GM21825 (cell line): ENCODE measurements around the gene SLC44A2.

Experiments used
- ATAC-seq: cut with Tn5 transposase; IDR thresholded peaks from one replicate; pipeline ENCODE4 v1.9.1; 2021; ENCODE audit warnings: mild to moderate bottlenecking, moderate library complexity; ENCODE audit not compliant: unreplicated experiment

Gene SLC44A2

DNA sequence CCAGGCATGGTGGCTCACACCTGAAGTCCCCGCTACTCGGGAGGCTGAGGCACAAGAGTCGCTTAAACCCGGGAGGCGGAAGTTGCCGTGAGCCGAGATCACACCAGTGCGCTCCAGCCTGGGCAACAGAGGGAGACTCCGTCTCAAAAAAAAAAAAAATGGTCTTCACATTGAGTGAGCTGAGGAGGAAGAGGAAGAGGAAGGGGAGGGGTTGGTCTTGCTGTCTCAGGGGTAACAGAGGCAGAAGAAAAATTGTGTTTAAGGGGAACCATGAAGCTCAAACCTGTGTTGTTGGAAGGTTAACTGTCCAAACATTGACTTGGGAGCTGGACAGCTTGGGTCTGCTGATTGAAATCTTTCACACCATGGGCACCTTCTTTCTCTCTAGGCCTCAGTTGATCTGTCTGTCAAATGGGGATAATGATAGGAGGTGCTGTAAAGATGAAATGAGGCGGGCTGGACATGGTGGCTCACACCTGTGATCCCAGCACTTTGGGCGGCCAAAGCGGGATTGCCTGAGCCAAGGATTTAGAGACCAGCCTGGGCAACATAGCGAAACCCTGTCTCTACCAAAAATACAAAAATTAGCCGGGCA is 9.8 kb upstream of the SLC44A2 start:
- no peak for ATAC-seq

- no peak for ATAC-seq
These were observed 7.8 kb upstream of the SLC44A2 start for GRCh38 chr19:10617409-10618121.

DNA sequence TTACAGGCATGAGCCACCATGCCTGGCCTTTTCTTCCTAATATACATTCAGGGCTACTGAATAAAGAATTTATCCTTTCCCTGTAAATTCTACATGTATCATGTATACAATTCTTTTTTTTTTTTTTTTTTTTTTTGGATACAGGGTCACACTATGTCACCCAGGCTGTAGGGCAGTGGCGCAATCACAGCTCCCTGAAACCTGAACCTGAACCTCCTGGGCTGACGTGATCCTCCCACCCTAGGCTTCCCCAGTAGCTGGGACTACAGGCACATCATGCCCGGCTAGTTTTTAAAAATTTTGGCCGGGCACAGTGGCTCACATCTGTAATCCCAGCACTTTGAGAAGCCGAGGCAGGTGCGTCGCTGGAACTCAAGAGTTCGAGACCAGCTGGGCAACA is 6.5 kb upstream of the SLC44A2 start:
- ATAC-seq, result no peak

DNA sequence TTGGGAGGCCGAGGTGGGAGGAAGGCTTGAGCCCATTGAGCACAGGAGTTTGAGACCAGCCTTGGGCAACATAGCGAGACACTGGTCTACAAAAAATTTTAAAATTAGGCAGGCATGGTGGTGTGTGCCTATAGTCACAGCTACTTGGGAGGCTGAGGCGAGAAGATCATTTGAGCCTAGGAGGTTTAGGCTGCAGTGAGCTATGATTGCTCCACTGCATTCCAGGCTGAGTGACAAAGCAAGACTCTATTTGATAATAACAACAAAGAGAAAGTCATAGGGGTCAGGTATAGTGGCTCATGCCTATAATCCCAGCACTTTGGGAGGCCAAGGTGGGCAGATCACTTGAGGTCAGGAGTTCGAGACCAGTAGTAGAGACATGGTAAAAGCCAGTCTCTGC is 4.6 kb upstream of the SLC44A2 start:
- no peak for ATAC-seq

DNA sequence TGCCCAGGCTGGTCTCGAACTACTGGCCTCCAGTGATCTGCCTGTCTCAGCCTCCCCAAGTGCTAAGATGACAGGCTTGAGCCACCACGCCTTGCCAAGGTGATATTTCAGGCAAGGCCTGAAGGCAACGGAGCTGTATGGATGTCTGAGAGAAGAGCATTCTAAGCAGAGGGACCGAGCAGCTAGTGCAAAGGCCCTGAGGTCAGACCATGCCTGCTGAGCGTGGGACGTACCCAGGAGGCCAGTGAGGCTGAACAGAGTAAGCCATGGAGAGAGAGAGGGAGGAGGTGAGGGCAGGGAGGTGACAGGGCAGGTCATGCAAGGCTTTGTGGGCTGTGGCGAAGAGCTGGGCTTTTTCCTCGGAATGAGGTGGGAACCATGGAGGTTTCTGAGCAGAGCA is 3.4 kb upstream of the SLC44A2 start:
- no peak for ATAC-seq

- no peak for ATAC-seq
These were observed 768 bp upstream of the SLC44A2 start for GRCh38 chr19:10624585-10624984.

DNA sequence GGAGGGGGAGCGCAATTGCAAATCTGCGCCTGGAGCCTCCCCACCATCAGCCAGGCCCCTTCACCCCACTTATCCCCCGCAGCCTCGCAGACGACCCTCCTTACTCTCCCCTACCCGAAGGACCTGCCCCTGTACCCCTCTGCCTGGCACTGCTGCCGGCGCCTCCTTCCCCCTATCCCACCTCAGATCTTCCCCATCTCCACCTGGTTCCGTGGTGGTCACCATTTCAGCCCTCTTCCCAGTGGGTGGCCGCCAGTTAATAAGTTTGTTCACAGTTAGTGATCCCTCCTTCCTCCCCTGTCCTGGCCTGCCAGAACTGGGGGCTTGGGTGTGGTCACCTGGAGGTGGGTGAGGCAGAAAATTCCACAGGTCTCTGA is 397 bp downstream of the SLC44A2 start:
- ATAC-seq, result no peak

DNA sequence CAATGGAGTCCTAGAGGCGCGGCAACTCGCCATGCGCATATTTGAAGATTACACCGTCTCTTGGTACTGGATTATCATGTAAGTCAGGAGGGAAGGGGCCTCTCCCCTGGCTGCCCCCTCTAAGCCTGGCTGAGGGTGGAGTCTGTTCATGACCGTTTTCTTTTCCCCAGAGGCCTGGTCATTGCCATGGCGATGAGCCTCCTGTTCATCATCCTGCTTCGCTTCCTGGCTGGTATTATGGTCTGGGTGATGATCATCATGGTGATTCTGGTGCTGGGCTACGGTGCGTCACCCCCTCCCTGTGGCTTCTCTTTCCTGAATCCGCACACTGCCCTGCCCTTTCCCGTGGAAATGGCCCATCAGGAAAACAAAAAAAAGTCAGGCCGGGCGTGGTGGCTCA is 6.5 kb downstream of the SLC44A2 start:
- no peak for ATAC-seq

GRCh38 chr19:10634430-10634829 is 9.1 kb downstream of the SLC44A2 start:
- no peak for ATAC-seq

DNA sequence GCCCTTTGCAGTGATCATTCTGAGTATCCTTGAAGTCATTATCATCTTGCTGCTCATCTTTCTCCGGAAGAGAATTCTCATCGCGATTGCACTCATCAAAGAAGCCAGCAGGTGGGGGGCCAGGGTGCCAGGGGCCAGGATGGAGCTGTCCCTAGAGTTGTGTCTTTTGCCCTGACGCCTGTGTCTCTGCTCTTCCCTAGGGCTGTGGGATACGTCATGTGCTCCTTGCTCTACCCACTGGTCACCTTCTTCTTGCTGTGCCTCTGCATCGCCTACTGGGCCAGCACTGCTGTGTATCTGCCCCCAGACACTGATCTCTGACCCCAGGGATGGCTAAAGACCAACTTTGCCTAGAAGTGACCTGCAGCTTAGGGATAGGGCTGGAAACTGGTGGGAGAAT is 9.6 kb downstream of the SLC44A2 start:
- ATAC-seq, result no peak

DNA sequence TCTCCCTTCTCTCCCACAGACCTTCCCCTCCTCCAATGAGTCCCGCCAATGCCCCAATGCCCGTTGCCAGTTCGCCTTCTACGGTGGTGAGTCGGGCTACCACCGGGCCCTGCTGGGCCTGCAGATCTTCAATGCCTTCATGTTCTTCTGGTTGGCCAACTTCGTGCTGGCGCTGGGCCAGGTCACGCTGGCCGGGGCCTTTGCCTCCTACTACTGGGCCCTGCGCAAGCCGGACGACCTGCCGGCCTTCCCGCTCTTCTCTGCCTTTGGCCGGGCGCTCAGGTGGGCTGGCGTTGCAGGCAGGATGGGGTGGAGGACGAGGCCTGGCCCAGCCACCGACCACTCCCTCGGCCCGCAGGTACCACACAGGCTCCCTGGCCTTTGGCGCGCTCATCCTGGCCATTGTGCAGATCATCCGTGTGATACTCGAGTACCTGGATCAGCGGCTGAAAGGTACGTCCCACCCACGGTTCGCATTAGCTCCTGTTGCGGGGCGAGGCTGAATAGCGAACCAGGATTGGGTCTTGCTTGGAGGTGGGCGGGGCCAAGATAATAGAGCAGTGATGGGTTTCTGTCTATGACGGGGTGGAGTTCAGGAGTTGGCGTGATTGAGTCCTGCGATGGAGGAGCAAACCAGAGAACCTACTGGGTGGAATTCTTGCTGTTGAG is 11.1 kb downstream of the SLC44A2 start:
- no peak for ATAC-seq

GRCh38 chr19:10637894-10638293 is 12.5 kb downstream of the SLC44A2 start:
- ATAC-seq, result no peak

DNA sequence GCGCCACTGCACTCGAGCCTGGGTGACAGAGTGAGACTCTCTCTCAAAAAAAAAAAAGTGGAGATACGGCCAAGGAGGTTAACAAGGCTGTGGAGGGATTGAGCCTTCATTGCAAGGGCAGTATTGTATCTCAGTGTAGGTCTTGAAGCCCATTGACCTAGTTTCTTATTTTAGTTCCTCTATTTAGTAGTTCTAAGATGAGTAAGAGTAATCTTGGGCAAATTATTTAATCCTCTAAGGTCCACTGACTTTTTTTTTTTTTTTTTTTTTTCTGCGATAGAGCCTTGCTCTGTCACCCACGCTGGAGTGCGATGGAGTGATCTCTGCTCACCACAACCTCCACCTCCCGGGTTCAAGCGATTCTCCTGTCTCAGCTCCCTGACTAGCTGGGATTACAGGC is 14.5 kb downstream of the SLC44A2 start:
- ATAC-seq, result no peak

DNA sequence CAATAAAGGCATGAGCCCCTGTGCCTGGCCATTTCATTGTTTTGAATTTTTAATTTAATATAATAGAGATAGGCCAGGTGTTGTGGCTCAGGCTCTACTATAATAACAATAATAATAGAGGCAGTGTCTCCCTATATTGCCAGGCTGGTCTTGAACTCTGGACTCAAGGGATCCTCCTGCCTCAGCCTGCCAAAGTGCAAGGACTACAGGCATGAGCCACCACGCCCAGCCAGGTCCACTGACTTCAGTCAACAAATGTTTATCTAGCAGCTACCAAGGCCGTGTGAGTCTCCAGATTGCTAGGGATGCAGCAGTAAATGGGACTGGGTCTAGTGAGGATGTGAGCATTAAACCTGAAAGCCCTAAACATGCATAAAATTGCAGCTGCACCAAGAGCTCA is 15.0 kb downstream of the SLC44A2 start:
- ATAC-seq, result no peak

- no peak for ATAC-seq
These were observed 15.9 kb downstream of the SLC44A2 start for GRCh38 chr19:10641248-10641647.

- ATAC-seq, result no peak
These were observed 17.3 kb downstream of the SLC44A2 start for GRCh38 chr19:10642473-10643171.

GRCh38 chr19:10643172-10643967 is 18.0 kb downstream of the SLC44A2 start:
- no peak for ATAC-seq

- no peak for ATAC-seq
These were observed 18.6 kb downstream of the SLC44A2 start for GRCh38 chr19:10643968-10644259.

GRCh38 chr19:10644260-10645007 is 19.1 kb downstream of the SLC44A2 start:
- ATAC-seq, result no peak

DNA sequence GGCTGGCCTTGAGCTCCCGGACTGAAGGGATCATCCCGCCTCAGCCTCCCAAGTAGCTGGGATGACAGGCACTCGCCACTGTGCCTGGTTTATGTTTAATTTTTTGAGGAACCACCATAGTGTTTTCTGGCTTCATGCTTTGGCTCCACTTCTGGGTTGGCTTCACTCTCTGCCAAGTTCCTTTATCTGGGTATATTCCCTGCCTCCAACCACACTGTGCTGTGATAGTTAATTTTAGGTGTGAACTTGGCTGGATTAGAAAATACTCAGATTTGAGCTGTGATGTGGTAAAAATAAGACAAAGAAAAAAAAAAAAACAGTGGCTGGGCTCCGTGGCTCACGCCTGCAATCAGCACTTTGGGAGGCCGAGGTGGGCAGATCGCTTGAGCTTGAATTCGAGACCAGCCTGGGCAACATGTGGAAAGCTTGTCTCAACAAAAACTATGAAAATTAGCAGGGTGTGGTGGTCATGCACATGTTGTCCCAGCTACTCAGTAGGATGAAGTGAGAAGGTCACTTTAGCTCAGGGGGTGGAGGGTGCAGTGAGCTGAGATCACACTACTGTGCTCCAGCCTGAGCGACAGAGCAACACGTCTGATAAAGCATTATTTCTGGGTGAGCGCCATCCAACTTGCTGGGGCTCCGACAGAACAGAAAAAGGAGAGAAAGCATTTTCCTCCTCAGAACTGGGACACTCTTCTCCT is 21.3 kb downstream of the SLC44A2 start:
- ATAC-seq, result no peak
